HUES48 (cell line): ENCODE measurements around the gene MMP2.

Experiments
- H3K27ac ChIP-seq: one replicate; pipeline ENCODE4 v1.7.0; 2013; ENCODE audit warnings: low read depth, low read length, inconsistent platforms
- H3K27me3 ChIP-seq: 2 replicates; pipeline ENCODE4 v1.6.1; 2013; ENCODE audit warnings: mild to moderate bottlenecking, low read length; ENCODE audit not compliant: control insufficient read depth, insufficient read depth
- H3K36me3 ChIP-seq: 2 replicates; pipeline ENCODE4 v1.6.1; 2013; ENCODE audit warnings: low read length; ENCODE audit not compliant: control insufficient read depth, insufficient read depth
- H3K4me1 ChIP-seq: 2 replicates; pipeline ENCODE4 v1.6.1; 2013; ENCODE audit warnings: mild to moderate bottlenecking, low read length; ENCODE audit not compliant: control insufficient read depth, insufficient read depth
- H3K4me3 ChIP-seq: 2 replicates; pipeline ENCODE4 v1.5.1; 2013; ENCODE audit warnings: mild to moderate bottlenecking, low read depth, low read length
- H3K9ac ChIP-seq: 2 replicates; pipeline ENCODE4 v1.6.1; 2013; ENCODE audit warnings: mild to moderate bottlenecking, low read depth, low read length, moderate library complexity
- H3K9me3 ChIP-seq: 2 replicates; pipeline ENCODE4 v1.6.1; 2013; ENCODE audit warnings: low read length; ENCODE audit not compliant: control insufficient read depth, insufficient read depth

MMP2 gene

DNA sequence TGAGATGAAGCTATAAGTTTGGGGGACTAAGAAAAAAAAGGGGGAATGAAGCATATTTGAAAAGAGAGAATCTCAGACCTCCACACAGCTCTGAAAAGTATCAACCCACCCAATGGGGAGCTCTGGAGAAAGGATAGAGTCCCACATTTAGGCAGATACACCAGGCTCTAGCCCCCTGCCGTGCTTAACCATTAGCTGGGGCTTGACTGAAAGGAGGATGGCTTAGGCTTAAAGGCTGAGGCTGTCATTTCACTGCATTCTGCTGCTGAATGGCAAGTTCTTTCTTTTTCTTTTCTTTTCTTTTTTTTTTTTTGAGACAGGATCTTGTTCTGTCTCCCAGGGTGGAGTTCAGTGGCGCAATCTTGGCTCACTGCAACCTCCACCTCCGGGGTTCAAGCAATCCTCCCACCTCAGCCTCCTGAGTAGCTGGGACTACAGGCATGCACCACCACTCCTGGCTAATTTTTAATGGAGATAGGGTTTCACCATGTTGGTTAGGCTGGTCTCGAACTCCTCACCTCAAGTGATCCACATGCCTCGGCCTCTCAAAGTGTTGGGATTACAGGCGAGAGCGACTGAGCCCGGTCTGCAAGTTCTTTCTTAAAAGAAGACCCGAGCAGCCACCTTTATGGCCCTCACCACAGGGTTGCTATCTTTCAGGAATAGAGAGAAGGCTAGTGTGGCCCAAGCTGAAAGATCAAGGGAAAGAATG is 9.0 kb upstream of the MMP2 start:
- Histone ChIP-seq H3K9ac (no peak overlapping the region), H3K9me3 (no peaks in the 10 kb centered on the region), H3K4me1 (peaks cover 4% of the 10 kb centered on the region; the same call in 1 of the 2 replicates), H3K4me3 (no peak overlapping the region), H3K27ac (no peak overlapping the region), H3K36me3 (no peaks in the 10 kb centered on the region), H3K27me3 (peaks cover 55% of the 10 kb centered on the region)

DNA sequence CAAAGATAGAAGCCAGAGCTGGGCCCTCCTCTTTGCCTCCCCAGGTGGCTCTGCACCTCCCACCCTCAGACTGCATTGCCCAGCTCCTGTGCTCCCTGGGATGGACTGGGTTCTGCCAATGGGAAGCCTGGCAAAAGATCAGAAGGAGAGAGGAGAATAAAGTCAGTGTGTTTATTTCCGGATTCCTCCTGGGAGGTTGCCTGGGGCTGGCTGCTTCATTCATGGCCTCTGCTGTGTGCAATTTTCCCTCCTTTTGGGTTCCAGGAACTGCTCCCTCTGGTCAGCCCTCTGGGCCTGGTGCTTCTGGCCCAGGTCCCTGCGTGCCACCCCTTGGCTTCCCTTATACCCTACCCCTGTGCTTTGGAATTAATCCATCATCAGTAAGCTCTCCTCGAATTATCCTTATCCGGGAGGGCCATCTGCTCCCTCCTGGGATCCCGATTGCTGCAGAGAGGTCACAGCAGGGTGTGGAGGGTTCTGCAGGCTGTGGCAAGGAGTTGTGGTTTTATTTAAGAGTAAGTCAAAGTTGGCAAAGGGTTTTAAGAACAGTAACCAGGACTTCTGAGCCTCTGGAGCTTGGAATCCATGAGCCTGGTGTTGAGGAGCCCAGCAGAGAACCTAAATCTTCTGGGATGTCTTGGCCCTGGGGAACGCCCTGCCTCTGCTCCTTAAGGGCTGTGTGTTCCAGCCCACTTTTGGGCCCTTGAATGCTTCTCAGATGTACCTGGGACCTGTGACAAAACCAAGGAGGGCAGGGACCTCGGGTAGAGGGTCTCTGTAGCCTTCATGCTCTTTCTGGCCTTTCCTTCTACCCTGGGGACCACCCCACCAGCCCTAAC is 8.2 kb upstream of the MMP2 start:
- Histone ChIP-seq H3K9me3 (no peaks in the 10 kb centered on the region), H3K4me3 (no peak overlapping the region), H3K27ac (peak overlapping the region; percentile 21), H3K36me3 (no peaks in the 10 kb centered on the region), H3K4me1 (peaks cover 4% of the 10 kb centered on the region; the same call in 1 of the 2 replicates), H3K27me3 (peaks cover 63% of the 10 kb centered on the region), H3K9ac (no peak overlapping the region)

DNA sequence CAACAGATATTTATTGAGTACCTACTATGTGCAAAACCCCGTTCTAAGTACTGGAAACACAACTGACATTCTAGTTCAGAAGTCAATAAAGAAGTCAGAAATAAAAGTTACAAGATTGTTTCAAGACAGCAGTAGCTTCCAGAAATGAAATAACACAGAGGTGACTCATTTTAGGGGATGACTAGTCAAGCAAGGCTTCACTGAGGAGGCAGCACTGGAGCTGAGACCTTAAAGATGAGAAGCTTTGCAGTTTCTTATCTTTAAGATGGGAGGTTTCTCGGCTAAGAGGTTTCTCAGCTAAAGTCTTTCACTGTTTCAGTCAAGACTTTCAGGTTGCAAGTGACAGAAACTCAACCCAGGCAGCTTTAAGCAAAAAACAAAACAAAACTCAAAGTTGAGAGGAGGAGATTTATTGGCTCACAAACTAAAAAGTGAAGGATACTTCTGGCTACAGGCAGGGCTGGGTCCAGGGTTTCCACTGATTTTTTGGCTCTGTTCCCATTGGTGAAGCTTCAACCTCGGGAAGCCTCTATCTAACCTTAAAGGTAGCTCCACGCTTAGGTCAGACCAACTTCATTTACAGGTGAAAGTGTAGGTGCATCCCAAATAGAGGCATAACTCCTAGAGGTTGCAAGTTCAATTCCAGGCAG is 7.4 kb upstream of the MMP2 start:
- Histone ChIP-seq H3K9ac (no peak overlapping the region), H3K27ac (peak overlapping the region; percentile 21), H3K4me1 (peaks cover 4% of the 10 kb centered on the region; the same call in 1 of the 2 replicates), H3K27me3 (peaks cover 71% of the 10 kb centered on the region), H3K36me3 (no peaks in the 10 kb centered on the region), H3K9me3 (no peaks in the 10 kb centered on the region), H3K4me3 (no peak overlapping the region)

DNA sequence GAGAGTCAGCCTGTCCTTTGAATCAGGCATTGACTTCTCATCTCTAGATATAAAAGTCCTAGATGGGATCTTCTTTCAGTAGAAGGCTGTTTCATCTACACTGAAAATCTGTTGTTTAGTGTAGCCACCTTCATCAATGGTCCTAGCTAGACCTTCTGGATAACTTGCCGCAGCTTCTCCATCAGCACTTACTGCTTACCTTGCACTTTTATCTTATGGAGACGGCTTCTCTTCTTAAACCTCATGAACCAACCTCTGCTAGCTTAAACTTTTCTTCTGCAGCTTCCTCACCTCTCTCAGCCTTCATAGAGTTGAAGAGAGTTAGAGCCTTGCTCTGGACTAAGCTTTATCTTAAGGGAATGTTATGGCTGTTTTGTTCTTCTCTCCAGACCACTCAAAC is 5.4 kb upstream of the MMP2 start:
- Histone ChIP-seq H3K4me1 (peaks cover 19% of the 10 kb centered on the region), H3K9ac (no peak overlapping the region), H3K4me3 (no peak overlapping the region), H3K9me3 (no peaks in the 10 kb centered on the region), H3K36me3 (no peaks in the 10 kb centered on the region), H3K27me3 (peaks cover 82% of the 10 kb centered on the region), H3K27ac (no peak overlapping the region)

DNA sequence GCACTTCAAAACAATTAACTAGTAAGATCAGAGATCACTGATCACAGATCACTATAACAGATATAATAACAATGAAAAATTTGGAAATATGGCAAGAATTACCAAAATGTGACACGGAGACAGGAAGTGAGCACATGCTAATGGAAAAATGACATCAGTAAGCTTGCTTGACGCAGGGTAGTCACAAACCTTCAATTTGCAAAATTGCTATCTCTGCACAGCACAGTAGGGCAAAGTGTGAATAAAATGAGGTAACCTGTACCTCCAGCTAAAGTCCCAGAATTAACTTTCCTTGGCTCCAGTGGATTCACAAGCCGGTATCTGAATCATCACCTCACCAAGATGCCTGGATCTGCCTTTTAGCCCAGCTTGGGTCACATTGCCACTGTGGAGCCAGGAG is 4.2 kb upstream of the MMP2 start:
- H3K27me3 ChIP-seq = peaks cover 75% of the 10 kb centered on the region
- H3K4me1 ChIP-seq = peaks cover 21% of the 10 kb centered on the region

DNA sequence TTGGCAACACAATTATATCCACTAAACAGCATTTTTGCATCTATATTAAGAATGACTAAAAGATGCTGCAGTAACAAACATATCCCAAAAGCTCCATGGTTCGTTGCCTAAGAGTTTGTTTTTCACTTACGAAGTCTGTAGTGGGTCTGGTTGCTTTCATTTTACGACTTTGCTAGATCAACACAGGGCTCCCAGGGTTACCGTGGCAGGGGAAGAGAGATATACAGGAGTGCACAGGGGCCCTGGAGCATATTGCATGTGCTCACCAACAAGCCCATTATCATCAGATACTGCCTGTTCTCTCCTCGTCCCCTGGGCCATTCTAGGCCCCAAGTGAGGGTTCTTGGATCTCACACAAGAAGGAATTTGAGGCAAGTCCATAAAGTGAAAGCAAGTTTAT is 3.1 kb upstream of the MMP2 start:
- no peak overlapping the region for H3K4me3 ChIP-seq
- H3K9me3 ChIP-seq = no peaks in the 10 kb centered on the region
- no peaks in the 10 kb centered on the region for H3K36me3 ChIP-seq
- H3K9ac ChIP-seq = no peak overlapping the region
- no peak overlapping the region for H3K27ac ChIP-seq
- H3K4me1 ChIP-seq = peaks cover 30% of the 10 kb centered on the region
- H3K27me3 ChIP-seq = peaks cover 83% of the 10 kb centered on the region

More for the DNA sequence above, 4.2 kb upstream of the MMP2 start:
- Histone ChIP-seq H3K9ac (no peak overlapping the region), H3K27ac (no peak overlapping the region), H3K4me3 (no peak overlapping the region), H3K36me3 (no peaks in the 10 kb centered on the region), H3K9me3 (no peaks in the 10 kb centered on the region)

DNA sequence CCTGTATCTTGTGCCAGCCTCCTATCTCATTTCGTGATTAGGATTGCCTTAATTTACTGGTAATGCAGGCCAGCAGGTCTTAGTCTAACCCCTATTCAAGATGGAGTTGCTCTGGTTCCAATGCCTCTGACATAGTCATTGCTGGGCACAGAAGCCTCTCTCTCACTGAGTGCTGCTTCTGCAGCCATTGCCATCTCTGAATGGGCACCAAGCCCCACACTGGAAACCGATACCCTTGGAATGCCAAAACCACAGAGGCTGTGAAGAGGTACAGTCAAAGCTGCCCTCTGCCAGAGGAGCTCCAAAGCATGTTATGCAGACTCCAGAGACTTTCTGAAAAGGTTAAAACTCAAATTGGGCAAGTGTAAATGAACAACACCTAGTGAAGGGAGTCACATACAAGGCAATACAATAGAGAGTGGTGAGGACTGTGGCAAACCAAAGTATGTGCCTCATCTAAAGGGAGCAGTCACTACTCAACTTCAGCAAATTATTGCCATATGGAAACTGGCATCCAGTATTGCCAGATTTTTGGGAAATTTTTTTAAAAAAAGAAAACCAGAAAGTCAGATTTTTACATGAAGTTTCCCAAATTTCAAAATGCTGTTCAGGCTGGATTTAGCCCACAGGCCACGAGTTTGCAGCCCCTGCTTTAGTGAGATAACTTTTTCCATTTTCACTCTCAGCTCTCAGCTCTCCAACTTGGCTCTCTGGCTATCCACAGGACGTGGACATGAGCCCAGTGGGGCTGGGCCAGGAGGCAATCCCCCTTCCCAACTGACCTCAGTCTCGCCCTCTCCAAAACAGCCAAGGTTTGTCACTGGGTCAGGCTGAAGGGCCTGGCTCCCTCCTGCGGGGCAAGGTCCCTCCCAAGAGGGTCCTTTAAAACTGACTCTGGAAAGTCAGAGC is 2.1 kb upstream of the MMP2 start:
- Histone ChIP-seq H3K27ac (no peak overlapping the region), H3K9ac (no peak overlapping the region)

DNA sequence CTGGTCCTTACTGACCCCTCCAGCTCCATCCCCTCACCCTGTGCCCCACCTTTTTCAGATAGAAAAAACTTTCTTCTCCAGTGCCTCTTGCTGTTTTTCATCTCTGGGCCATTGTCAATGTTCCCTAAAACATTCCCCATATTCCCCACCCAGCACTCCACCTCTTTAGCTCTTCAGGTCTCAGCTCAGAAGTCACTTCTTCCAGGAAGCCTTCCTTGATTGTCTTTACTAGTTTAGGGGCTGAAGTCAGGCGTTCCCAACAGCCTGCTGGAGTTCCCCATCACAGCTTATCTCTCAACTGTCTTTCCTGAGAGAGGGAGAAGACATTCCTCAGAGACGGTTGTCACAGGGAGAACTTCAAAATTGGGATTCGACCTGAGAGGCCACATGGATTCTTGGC is 1.3 kb upstream of the MMP2 start:
- Histone ChIP-seq H3K27ac (no peak overlapping the region), H3K9ac (no peak overlapping the region), H3K9me3 (no peaks in the 10 kb centered on the region), H3K27me3 (peaks cover 82% of the 10 kb centered on the region), H3K36me3 (no peaks in the 10 kb centered on the region), H3K4me1 (peaks cover 36% of the 10 kb centered on the region), H3K4me3 (no peak overlapping the region)

More for the DNA sequence above, 2.1 kb upstream of the MMP2 start:
- H3K9me3 ChIP-seq = no peaks in the 10 kb centered on the region
- no peaks in the 10 kb centered on the region for H3K36me3 ChIP-seq
- peaks cover 83% of the 10 kb centered on the region for H3K27me3 ChIP-seq
- H3K4me3 ChIP-seq = no peak overlapping the region
- H3K4me1 ChIP-seq = peaks cover 36% of the 10 kb centered on the region

DNA sequence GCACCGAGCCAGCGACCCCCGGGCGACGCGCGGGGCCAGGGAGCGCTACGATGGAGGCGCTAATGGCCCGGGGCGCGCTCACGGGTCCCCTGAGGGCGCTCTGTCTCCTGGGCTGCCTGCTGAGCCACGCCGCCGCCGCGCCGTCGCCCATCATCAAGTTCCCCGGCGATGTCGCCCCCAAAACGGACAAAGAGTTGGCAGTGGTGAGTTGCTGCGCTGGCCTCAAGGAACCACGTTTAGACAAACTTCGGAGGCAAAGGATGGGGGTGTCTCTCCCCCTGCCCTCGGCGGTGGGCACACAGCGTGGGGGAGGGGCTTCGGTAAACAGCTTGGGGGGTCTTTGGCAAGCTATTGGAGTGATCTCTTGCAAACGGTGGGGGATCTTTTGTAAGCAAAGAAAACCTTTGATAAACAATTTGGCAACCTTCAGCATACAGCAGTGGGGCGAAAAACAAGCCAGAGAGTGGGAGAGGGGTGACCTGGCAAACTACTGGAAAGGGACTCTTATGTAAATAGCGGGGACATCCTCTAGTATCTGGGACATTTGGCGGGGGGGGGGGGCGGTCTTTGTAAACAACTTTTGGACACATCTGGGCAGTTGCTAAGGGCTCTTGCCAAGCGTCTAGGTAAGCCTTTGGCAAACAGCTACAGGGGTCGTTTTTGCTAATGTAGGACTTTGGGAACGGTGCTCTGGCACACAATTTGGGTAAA is 587 bp downstream of the MMP2 start:
- Histone ChIP-seq H3K27ac (peak overlapping the region; percentile 83), H3K9ac (peak overlapping the region; percentile 52), H3K4me3 (peak overlapping the region; percentile 58), H3K36me3 (0 out of 2 replicates have a peak, but pooled peaks cover 4% of the 10 kb centered on the region), H3K9me3 (no peaks in the 10 kb centered on the region), H3K27me3 (peaks cover 71% of the 10 kb centered on the region), H3K4me1 (peaks cover 32% of the 10 kb centered on the region)

DNA sequence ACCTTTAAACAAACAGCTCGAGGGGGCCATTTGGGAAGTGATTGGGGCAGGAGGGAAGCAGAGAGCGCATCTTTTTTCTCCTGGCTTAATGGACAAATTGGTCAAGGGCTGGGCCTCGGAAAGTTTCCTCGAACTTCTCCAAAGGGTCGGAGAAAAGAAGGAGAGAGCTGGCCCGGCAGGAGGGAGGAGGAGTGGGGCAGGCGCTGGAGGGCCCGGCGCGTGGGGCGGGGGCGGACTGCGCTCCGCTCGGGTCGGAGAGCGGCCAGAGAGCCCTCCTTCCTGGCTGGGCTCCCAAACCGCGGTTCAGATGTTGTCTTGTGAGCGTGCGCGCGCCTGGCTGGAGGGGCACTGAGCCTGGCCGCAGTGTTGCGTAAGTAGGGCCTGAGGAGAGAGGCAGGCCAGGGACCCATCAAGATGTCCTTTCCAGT is 1.2 kb downstream of the MMP2 start:
- Histone ChIP-seq H3K4me3 (peak overlapping the region; percentile 58), H3K9me3 (no peaks in the 10 kb centered on the region), H3K36me3 (peaks cover 4% of the 10 kb centered on the region; the same call in 1 of the 2 replicates), H3K9ac (0 out of 2 replicates have a peak overlapping the region, but pooled peaks have one; percentile 18), H3K27me3 (peaks cover 66% of the 10 kb centered on the region), H3K4me1 (peaks cover 32% of the 10 kb centered on the region), H3K27ac (peak overlapping the region; percentile 83)
